Thymus (tissue), 11 donors: Measurements from ENCODE around the gene CACNA1G. TPM values are rescaled to one million over a fixed set of nuclear protein-coding genes. Genes with fewer than 3 reads are reported as not detected.

Source experiments
- DNase-seq, 9 donors: peaks; one replicate each; pipeline ENCODE4 v3.0.0-alpha.2; 2013; ENCODE audit warnings: low spot score in 9 of 9, low read depth in 6 of 9, missing footprints in 1 of 9
- H3K27ac ChIP-seq, 2 donors: one replicate each; pipeline ENCODE4 v1.5.1; 2013; ENCODE audit warnings: control low read depth in 1 of 2, low read depth in 1 of 2, low read length in 1 of 2, mild to moderate bottlenecking in 1 of 2, moderate library complexity in 1 of 2
- H3K27me3 ChIP-seq, 2 donors: one replicate each; pipeline ENCODE4 v1.5.1; 2013; ENCODE audit warnings: low read length in 1 of 2; ENCODE audit not compliant: control insufficient read depth in 2 of 2, insufficient read depth in 1 of 2
- H3K36me3 ChIP-seq, 2 donors: one replicate each; pipeline ENCODE4 v1.5.1; 2013; ENCODE audit warnings: low read length in 1 of 2, mild to moderate bottlenecking in 1 of 2, moderate library complexity in 1 of 2; ENCODE audit not compliant: control insufficient read depth in 2 of 2, insufficient read depth in 2 of 2
- H3K4me1 ChIP-seq, 2 donors: one replicate each; pipeline ENCODE4 v1.5.1; 2013; ENCODE audit warnings: low read length in 2 of 2; ENCODE audit not compliant: control insufficient read depth in 2 of 2, insufficient read depth in 2 of 2
- H3K4me3 ChIP-seq, 2 donors: one replicate each; pipeline ENCODE4 v1.5.1; 2013; ENCODE audit warnings: low read length in 2 of 2, control low read depth in 1 of 2, mild to moderate bottlenecking in 1 of 2
- H3K9me3 ChIP-seq, 2 donors: one replicate each; pipeline ENCODE4 v1.5.1; 2013; ENCODE audit warnings: low read length in 1 of 2, mild to moderate bottlenecking in 1 of 2; ENCODE audit not compliant: control insufficient read depth in 2 of 2, insufficient read depth in 1 of 2
- WGBS: extraction: QIAGEN DNeasy Blood & Tissue Kit; methylation state at CpG from one replicate; pipeline ENCODE4 v1.1.7; 2013; 5-methylcytosine and 5-hydroxymethylcytosine counted together
- polyA plus RNA-seq: library from polyadenylated mRNA; stranded (reverse); fragments of 200-250 nt; gene quantifications from one replicate; pipeline ENCODE4 v1.2.3, GENCODE V29; 2013
- total RNA-seq: library from RNA; stranded (reverse); fragments of 120-200 nt; gene quantifications from one replicate; pipeline ENCODE4 v1.2.4, GENCODE V29; 2013
- donor health status: healthy.

The CACNA1G gene
- total and polyA plus RNA-seq, 2 donors: 0.27 to 0.38 TPM

DNA sequence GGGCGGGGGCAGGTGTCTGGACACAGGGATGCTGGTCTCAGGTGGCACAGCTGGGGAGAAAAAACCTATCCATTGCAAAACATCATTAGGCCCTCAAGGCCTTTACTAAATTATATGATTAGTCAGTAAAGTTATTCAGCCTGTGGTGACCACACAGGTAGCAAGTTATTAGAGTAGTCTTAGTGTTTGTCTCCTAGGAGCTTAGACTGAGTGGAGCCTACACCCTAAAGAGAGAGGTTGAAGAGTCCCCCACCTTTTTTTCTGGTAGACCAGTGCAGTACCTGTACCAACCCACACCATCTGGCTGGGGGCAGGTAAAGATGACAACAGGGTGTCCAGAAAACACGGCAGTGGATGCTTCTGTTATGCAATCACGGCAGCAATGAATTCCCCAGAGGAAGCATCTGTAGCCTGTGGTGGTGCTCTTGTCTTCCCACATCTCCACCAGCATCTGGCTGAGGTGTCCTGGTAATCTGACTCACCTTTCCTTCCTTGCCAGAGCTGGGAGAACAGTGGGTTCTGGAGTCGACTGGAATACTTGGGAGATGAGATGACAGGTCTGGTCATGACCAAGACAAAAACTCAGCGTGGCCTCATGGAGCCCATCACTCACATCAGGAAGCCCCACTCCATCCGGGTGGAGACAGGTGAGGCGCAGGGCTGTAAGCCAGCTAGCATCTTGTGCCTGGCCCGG lies 41.2 kb upstream of the CACNA1G start:
- H3K4me1 ChIP-seq: peaks cover 0 to 26% of the 10 kb centered on the region in 2 donors
- no peak overlapping the region for H3K4me3 ChIP-seq
- no peak for DNase-seq
- no peaks in the 10 kb centered on the region for H3K9me3 ChIP-seq
- H3K36me3 ChIP-seq: no peaks in the 10 kb centered on the region
- H3K27me3 ChIP-seq: no peaks in the 10 kb centered on the region
- 87% methylated on average over 8 of the region's 8 CpGs for WGBS
- H3K27ac ChIP-seq: no peak overlapping the region

GRCh38 chr17:50520483-50520882 lies 40.0 kb upstream of the CACNA1G start:
- Histone ChIP-seq H3K27ac (no peak overlapping the region), H3K36me3 (no peaks in the 10 kb centered on the region), H3K4me3 (no peak overlapping the region), H3K27me3 (no peaks in the 10 kb centered on the region), H3K4me1 (peaks cover 0 to 26% of the 10 kb centered on the region in 2 donors), H3K9me3 (no peaks in the 10 kb centered on the region)
- DNase-seq: peak in 1 of 9 donors; percentile 37
- 29% methylated on average over 2 of the region's 2 CpGs for WGBS

DNA sequence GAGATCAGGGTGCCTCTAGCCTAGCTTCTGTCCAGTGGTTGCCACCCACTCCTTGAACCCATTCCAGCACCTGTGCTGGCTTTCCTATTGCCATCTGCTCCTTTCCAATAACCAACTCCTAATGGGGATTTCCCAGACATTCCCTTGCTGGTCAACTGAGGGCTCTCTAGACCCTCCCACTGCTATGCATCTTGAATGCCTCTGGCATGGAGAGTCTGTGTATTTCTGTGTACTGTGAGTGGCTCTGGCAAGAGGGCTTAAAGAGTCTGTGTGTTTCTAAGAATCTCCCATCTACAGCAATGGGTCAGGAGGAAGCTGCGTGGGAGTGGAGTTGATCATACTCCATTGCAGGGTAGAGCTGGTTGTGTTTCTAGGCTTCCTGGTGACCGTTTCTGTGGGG lies 39.0 kb upstream of the CACNA1G start:
- Histone ChIP-seq H3K27me3 (no peaks in the 10 kb centered on the region), H3K9me3 (no peaks in the 10 kb centered on the region), H3K4me3 (no peak overlapping the region), H3K36me3 (no peaks in the 10 kb centered on the region), H3K27ac (no peak overlapping the region), H3K4me1 (peaks cover 0 to 26% of the 10 kb centered on the region in 2 donors)
- DNase-seq: no peak
- 83% methylated on average over 2 of the region's 2 CpGs for WGBS

GRCh38 chr17:50522766-50523165 lies 37.7 kb upstream of the CACNA1G start:
- Histone ChIP-seq H3K4me3 (no peak overlapping the region), H3K36me3 (no peaks in the 10 kb centered on the region), H3K27ac (peak overlapping the region in 1 of 2 donors; percentile 11), H3K27me3 (peaks cover 0 to 2% of the 10 kb centered on the region in 2 donors), H3K9me3 (no peaks in the 10 kb centered on the region), H3K4me1 (peaks cover 0 to 29% of the 10 kb centered on the region in 2 donors)
- DNase-seq: no peak
- WGBS: 97% methylated on average over 10 of the region's 10 CpGs

GRCh38 chr17:50523208-50523607 lies 37.3 kb upstream of the CACNA1G start:
- peak in 1 of 9 donors; percentile 19 for DNase-seq
- Histone ChIP-seq H3K9me3 (no peaks in the 10 kb centered on the region), H3K27ac (peak overlapping the region in 1 of 2 donors; percentile 11), H3K4me3 (no peak overlapping the region), H3K27me3 (peaks cover 0 to 4% of the 10 kb centered on the region in 2 donors), H3K36me3 (no peaks in the 10 kb centered on the region), H3K4me1 (peaks cover 0 to 29% of the 10 kb centered on the region in 2 donors)
- WGBS: 91% methylated on average over 2 of the region's 2 CpGs

DNA sequence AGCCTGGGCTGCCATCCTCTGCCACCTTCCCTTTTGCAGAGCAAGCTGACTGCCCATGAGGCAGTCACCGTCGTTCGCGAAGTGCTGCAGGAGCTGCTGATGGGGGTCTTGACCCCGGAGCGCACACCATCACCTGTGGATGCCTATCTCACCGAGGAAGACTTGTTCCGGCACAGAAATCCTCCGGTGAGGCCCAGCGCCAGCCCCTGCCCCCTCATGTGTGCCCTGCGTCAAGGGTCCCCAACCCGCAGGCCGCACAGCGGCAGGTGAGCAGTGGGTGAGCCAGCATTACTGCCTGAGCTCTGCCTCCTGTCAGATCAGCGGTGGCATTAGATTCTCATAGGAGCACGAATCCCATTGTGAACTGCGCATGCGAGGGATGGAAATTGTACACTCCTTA lies 35.7 kb upstream of the CACNA1G start:
- Histone ChIP-seq H3K27ac (no peak overlapping the region), H3K4me3 (no peak overlapping the region), H3K36me3 (no peaks in the 10 kb centered on the region), H3K27me3 (peaks cover 0 to 11% of the 10 kb centered on the region in 2 donors), H3K4me1 (peaks cover 0 to 22% of the 10 kb centered on the region in 2 donors), H3K9me3 (no peaks in the 10 kb centered on the region)
- WGBS: 97% methylated on average over 18 of the region's 18 CpGs
- DNase-seq: no peak

DNA sequence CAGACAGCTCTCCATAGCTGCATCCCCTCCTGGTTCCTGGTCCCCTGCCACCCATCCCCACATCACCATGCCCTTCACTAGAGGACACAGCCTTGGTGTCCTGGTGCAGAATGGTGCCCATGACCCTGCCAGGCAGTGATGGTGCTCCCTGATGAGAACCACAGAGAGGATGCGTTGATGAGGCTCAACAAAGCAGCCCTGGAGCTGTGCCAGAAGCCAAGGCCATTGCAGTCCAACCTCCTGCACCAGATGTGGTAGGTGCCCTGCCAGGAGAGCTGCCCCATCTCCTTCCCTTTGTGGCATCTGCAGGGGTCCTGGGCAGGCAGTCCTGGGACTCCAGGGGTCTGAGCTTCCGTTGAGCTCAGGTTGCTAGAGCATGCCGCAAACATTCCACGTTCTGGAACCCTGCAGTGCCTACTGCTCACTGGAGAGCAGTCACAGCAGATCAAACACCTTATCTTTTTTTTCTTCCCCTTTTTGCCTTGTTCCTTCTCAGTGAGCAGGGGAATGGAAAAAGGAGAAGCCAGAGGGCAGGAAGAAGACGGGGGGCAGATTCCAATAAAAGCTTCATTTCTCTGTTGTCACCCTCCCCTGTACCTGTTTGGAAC lies 33.3 kb upstream of the CACNA1G start:
- Histone ChIP-seq H3K36me3 (no peaks in the 10 kb centered on the region), H3K4me3 (no peak overlapping the region), H3K27me3 (peaks cover 8 to 31% of the 10 kb centered on the region in 2 donors), H3K4me1 (peaks cover 0 to 16% of the 10 kb centered on the region in 2 donors), H3K27ac (no peak overlapping the region), H3K9me3 (no peaks in the 10 kb centered on the region)
- WGBS: 41% methylated on average over 5 of the region's 5 CpGs
- DNase-seq: no peak

DNA sequence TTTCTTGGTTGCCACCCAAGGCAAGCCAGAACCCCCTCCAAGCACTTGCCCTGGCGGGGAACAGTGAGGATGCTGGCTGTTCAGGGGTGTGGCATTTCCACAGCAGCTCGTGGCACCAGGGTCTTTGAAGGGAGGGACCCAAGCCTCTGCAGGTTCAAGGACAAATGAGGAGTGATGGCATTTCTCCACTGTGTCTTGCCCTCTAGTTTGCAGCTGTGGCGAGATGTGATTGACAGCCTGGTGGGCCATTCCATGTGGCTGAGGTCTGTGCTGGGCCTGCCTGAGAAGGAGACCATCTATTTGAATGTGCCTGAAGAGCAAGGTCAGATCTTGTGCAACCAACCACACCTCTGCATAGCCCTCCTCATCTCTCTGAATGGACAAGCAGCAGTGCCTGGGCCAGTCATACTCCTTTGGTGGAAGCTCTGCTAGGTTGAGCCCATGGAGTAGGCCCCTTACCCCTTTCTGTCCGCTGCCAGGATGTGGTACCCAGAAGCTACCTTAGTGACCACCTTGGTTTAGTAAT lies 32.5 kb upstream of the CACNA1G start:
- no peak for DNase-seq
- H3K4me3 ChIP-seq: no peak overlapping the region
- H3K9me3 ChIP-seq: no peaks in the 10 kb centered on the region
- peaks cover 0 to 13% of the 10 kb centered on the region in 2 donors for H3K4me1 ChIP-seq
- no peaks in the 10 kb centered on the region for H3K36me3 ChIP-seq
- peaks cover 16 to 39% of the 10 kb centered on the region in 2 donors for H3K27me3 ChIP-seq
- H3K27ac ChIP-seq: no peak overlapping the region
- WGBS: 72% methylated on average over 4 of the region's 4 CpGs

GRCh38 chr17:50529849-50530248 lies 30.7 kb upstream of the CACNA1G start:
- WGBS: 98% methylated on average over 7 of the region's 7 CpGs
- no peak for DNase-seq
- peaks cover 30 to 57% of the 10 kb centered on the region in 2 donors for H3K27me3 ChIP-seq
- H3K4me3 ChIP-seq: no peak overlapping the region
- no peak overlapping the region for H3K27ac ChIP-seq
- no peaks in the 10 kb centered on the region for H3K36me3 ChIP-seq
- no peaks in the 10 kb centered on the region for H3K9me3 ChIP-seq
- H3K4me1 ChIP-seq: peaks cover 0 to 11% of the 10 kb centered on the region in 2 donors
